HepG2 (cell line): ENCODE measurements around the gene MYOM1. TPM values are rescaled to one million over a fixed set of nuclear protein-coding genes. Genes with fewer than 3 reads are reported as not detected.
A peak's percentile ranks its signal among the peaks of the same experiment; 100 is the strongest.

Source experiments
- ARID4A ChIP-seq: sonication (generic); formaldehyde crosslinking; IDR thresholded peaks from 2 replicates; pipeline ENCODE4 v1.5.0; 2020; ENCODE audit warnings: mild to moderate bottlenecking, missing genetic modification reagents, borderline replicate concordance
- CCAR2 ChIP-seq: fragments of 200-400 bp; formaldehyde crosslinking; optimal IDR thresholded peaks from 2 replicates; pipeline ENCODE3; 2018; ENCODE audit warnings: low read depth, mild to moderate bottlenecking, low read length, moderate library complexity
- CREM ChIP-seq, 2 experiments: sonication (generic) in 1 of 2; formaldehyde crosslinking in 1 of 2; IDR thresholded peaks; 2 replicates each; pipeline versions ENCODE4 v1.4.0 to v1.6.1; 2016 to 2020; ENCODE audit warnings: antibody characterized with exemption in 1 of 2, mild to moderate bottlenecking in 1 of 2, missing genetic modification reagents in 1 of 2
- E2F5 ChIP-seq: sonication (generic); formaldehyde crosslinking; conservative IDR thresholded peaks from 2 replicates; pipeline ENCODE4 v1.4.0; 2020; ENCODE audit warnings: missing genetic modification reagents
- GATAD2A ChIP-seq: IDR thresholded peaks from 2 replicates; pipeline ENCODE4 v1.6.1; 2016
- KLF11 ChIP-seq: IDR thresholded peaks from 2 replicates; pipeline ENCODE4 v1.6.1; 2016; ENCODE audit warnings: missing compliant biosample characterization
- MXD4 ChIP-seq: IDR thresholded peaks from 2 replicates; pipeline ENCODE4 v1.6.1; 2016; ENCODE audit warnings: mild to moderate bottlenecking, missing biosample characterization, missing genetic modification reagents
- MYPOP ChIP-seq: sonication (generic); formaldehyde crosslinking; IDR thresholded peaks from 2 replicates; pipeline ENCODE4 v1.8.1; 2023; ENCODE audit warnings: mild to moderate bottlenecking, moderate library complexity, missing genetic modification reagents
- RBM22 ChIP-seq: fragments of 200-400 bp; formaldehyde crosslinking; optimal IDR thresholded peaks from 2 replicates; pipeline ENCODE3; 2017; ENCODE audit warnings: mild to moderate bottlenecking, low read length, moderate library complexity
- SMYD3 ChIP-seq: sonication (generic); formaldehyde crosslinking; IDR thresholded peaks from 2 replicates; pipeline ENCODE4 v1.8.1; 2023; ENCODE audit warnings: mild to moderate bottlenecking, missing genetic modification reagents
- ZBTB1 ChIP-seq: sonication (generic); formaldehyde crosslinking; IDR thresholded peaks from 2 replicates; pipeline ENCODE4 v1.4.0; 2020; ENCODE audit warnings: missing genetic modification reagents, borderline replicate concordance
- ZHX1 ChIP-seq: sonication (generic); formaldehyde crosslinking; IDR thresholded peaks from 2 replicates; pipeline ENCODE4 v1.8.1; 2022; ENCODE audit warnings: low read depth, mild to moderate bottlenecking, missing genetic modification reagents
- ZNF24 ChIP-seq: fragments of 450-650 bp; IDR thresholded peaks from 2 replicates; pipeline ENCODE4 v1.6.1; 2017; ENCODE audit warnings: antibody characterized with exemption, mild to moderate bottlenecking
- ZNF776 ChIP-seq: sonication (generic); formaldehyde crosslinking; IDR thresholded peaks from 2 replicates; pipeline ENCODE4 v1.4.0; 2020; ENCODE audit warnings: mild to moderate bottlenecking, missing genetic modification reagents
- polyA plus RNA-seq, 8 experiments: library from polyadenylated mRNA; depleted of rRNA in 3 of 8; stranded (reverse) in 7 of 8; unstranded in 1 of 8; fragments of >200 nt; fragmentation: Illumina TruSeq in 4 of 8; extraction: Trizol in 4 of 8; gene quantifications; 2 replicates each; pipeline versions ENCODE4 v1.2.1 to v1.2.3, GENCODE V29; 2011 to 2016; ENCODE audit warnings: low read depth in 4 of 8, missing spikeins in 1 of 8, mixed read lengths in 1 of 8; ENCODE audit not compliant: insufficient read depth in 1 of 8
- total RNA-seq, 5 experiments: library from RNA; depleted of rRNA; stranded (reverse); fragments of >200 nt; fragmentation: Illumina TruSeq; extraction: Trizol; gene quantifications; 2 replicates each; pipeline ENCODE4 v1.2.3, GENCODE V29; 2016; ENCODE audit warnings: low read depth in 1 of 5

Gene MYOM1
- total and polyA plus RNA-seq, 2 of the 13 experiments (the other 11 are each of a cell fraction or from before 2014, with no cell fraction given) = 0.46 to 0.98 TPM

- TF ChIP-seq MXD4 (CRISPR knock-in tag) = no peak
- TF ChIP-seq ZNF776 = no peak
- TF ChIP-seq MYPOP (CRISPR knock-in tag) = peak; percentile 23; the same call in 1 of the 2 replicates
- TF ChIP-seq E2F5 (CRISPR knock-in tag) = no peak
- TF ChIP-seq ZBTB1 = no peak
- no peak for TF ChIP-seq CCAR2
- TF ChIP-seq ZHX1 (CRISPR knock-in tag) = no peak
- no peak for TF ChIP-seq CREM (IDR thresholded peaks at IDR 0.05)
- no peak for TF ChIP-seq CREM (CRISPR knock-in tag; IDR thresholded peaks at IDR 0.05)
- TF ChIP-seq SMYD3 (CRISPR knock-in tag) = 0 out of 2 replicates have a peak, but pooled peaks have one; percentile 36
- no peak for TF ChIP-seq GATAD2A (CRISPR knock-in tag)
- TF ChIP-seq ARID4A = no peak
- TF ChIP-seq RBM22 = no peak
- no peak for TF ChIP-seq ZNF24
- no peak for TF ChIP-seq KLF11 (CRISPR knock-in tag)
Measured at GRCh38 chr18:3184275-3184963, 35.3 kb downstream of the MYOM1 start (continued).
